ENCODE measurements around the gene DNAJC5. TPM values are rescaled to one million over a fixed set of nuclear protein-coding genes. Genes with fewer than 3 reads are reported as not detected.
A peak's percentile ranks its signal among the peaks of the same experiment; 100 is the strongest.

DNAJC5 gene
- total and polyA plus RNA-seq, 9 of the 15 experiments (the other 6 are each of a cell fraction or from before 2014, with no cell fraction given), result 0.95 to 42.8 (median 23.4) TPM

- TF ChIP-seq, protein P1, sequence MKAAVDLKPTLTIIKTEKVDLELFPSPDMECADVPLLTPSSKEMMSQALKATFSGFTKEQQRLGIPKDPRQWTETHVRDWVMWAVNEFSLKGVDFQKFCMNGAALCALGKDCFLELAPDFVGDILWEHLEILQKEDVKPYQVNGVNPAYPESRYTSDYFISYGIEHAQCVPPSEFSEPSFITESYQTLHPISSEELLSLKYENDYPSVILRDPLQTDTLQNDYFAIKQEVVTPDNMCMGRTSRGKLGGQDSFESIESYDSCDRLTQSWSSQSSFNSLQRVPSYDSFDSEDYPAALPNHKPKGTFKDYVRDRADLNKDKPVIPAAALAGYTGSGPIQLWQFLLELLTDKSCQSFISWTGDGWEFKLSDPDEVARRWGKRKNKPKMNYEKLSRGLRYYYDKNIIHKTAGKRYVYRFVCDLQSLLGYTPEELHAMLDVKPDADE (conservative IDR thresholded peaks at IDR 0.05; ENCODE audit: control insufficient read depth, low read depth, low read length), result 0 out of 2 replicates have a peak, but pooled peaks have one; percentile 23
- TF ChIP-seq ZSCAN32 (CRISPR knock-in tag; IDR thresholded peaks at IDR 0.05) (no peak), ZNF354B (CRISPR knock-in tag; IDR thresholded peaks at IDR 0.05) (no peak), TAL1 (IDR thresholded peaks at IDR 0.05) (no peak), SREBF2 (CRISPR knock-in tag; IDR thresholded peaks at IDR 0.05) (no peak), ZMIZ1 (IDR thresholded peaks at IDR 0.05; ENCODE audit: low read depth in 2 of 2, low read length in 2 of 2) (no peak), EP300 (IDR thresholded peaks at IDR 0.05; ENCODE audit: low read length) (no peak), SP1 (CRISPR knock-in tag; IDR thresholded peaks at IDR 0.05) (peak; percentile 89), ZC3H11A (IDR thresholded peaks at IDR 0.05; ENCODE audit: low read depth, low read length) (no peak), ILK (tag; IDR thresholded peaks at IDR 0.05; ENCODE audit: borderline replicate concordance, low read depth) (no peak), GABPB1 (CRISPR knock-in tag; IDR thresholded peaks at IDR 0.05) (peak; percentile 60; the same call in 1 of the 2 replicates), DPF2 (IDR thresholded peaks at IDR 0.05) (no peak), NR2F6 (CRISPR knock-in tag; IDR thresholded peaks at IDR 0.05) (no peak), POLR2G (IDR thresholded peaks at IDR 0.05; ENCODE audit: low read depth, low read length) (peak; percentile 51), MAZ (CRISPR knock-in tag; conservative IDR thresholded peaks at IDR 0.05 in 1 of 2, IDR thresholded peaks at IDR 0.05 in 1 of 2) (0 out of 4 replicates have a peak, but pooled peaks of 1 of the 2 experiments have one; percentile 14), SIN3A (IDR thresholded peaks at IDR 0.05; ENCODE audit: borderline replicate concordance in 2 of 2, control insufficient read depth in 1 of 2, low read depth in 2 of 2, low read length in 2 of 2) (peak in 1 of 2 experiments; percentile 57; a peak in 2 of 4 replicates), ZNF436 (CRISPR knock-in tag; IDR thresholded peaks at IDR 0.05) (no peak), MED1 (CRISPR knock-in tag; IDR thresholded peaks at IDR 0.05; ENCODE audit: borderline replicate concordance) (no peak), ELF1 (tag; IDR thresholded peaks at IDR 0.05) (no peak), KAT2B (IDR thresholded peaks at IDR 0.05; ENCODE audit: low read depth, low read length) (no peak), ZNF75A (CRISPR knock-in tag; IDR thresholded peaks at IDR 0.05) (no peak), SUPT5H (IDR thresholded peaks at IDR 0.05) (peak; percentile 43), NFXL1 (CRISPR knock-in tag; IDR thresholded peaks at IDR 0.05) (no peak)
- TF ChIP-seq, protein P2, sequence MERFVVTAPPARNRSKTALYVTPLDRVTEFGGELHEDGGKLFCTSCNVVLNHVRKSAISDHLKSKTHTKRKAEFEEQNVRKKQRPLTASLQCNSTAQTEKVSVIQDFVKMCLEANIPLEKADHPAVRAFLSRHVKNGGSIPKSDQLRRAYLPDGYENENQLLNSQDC (CRISPR knock-in tag; IDR thresholded peaks at IDR 0.05), result no peak
Observed at GRCh38 chr20:63942250-63942951, 47.5 kb downstream of the DNAJC5 start (continued).
